Activated naive CD4-positive, alpha-beta T cell treated with anti-CD3 and anti-CD28 coated beads, Interleukin-2, amount 50 U/mL, for 72 hours (primary cell): Measurements from ENCODE around the gene GGN. TPM values are rescaled to one million over a fixed set of nuclear protein-coding genes. Genes with fewer than 3 reads are reported as not detected.

Experiments
- total RNA-seq, 2 donors: library from RNA; stranded (reverse); gene quantifications; one replicate each; pipeline ENCODE4 v1.2.3, GENCODE V29; 2022

GGN gene
- total RNA-seq, 2 donors from 2014 or later: 1.2 TPM; not detected in 1

Other genes with a start within 250 kb of the GGN start
- gene DPF1, start 163.8 kb downstream of the GGN start, total RNA-seq: 1 to 10 TPM in 1 of 2 donors, not detected in 1; 2.1 TPM
- under 1 TPM; 0.46 to 0.74 TPM for gene PPP1R14A, start 131.7 kb downstream of the GGN start, total RNA-seq
- gene SPINT2, start 123.5 kb downstream of the GGN start, total RNA-seq: 100 to 1,000 TPM in 1 of 2 donors, 10 to 100 TPM in 1; 43.0 to 101 TPM
- not detected for gene C19orf33, start 83.8 kb downstream of the GGN start, total RNA-seq
- gene YIF1B, start 72.1 kb downstream of the GGN start, total RNA-seq: 10 to 100 TPM; 82.1 to 90.0 TPM
- 10 to 100 TPM; 10.7 to 12.1 TPM for gene KCNK6, start 68.2 kb downstream of the GGN start, total RNA-seq
- gene CATSPERG, start 52.2 kb downstream of the GGN start, total RNA-seq: 10 to 100 TPM in 1 of 2 donors, 1 to 10 TPM in 1; 4.1 to 22.8 TPM
- 100 to 1,000 TPM; 189 to 203 TPM for gene PSMD8, start 13.5 kb downstream of the GGN start, total RNA-seq
- 1 to 10 TPM; 3.5 to 6.7 TPM for gene SPRED3, start 663 bp upstream of the GGN start, total RNA-seq
- gene FAM98C, start 15.1 kb upstream of the GGN start, total RNA-seq: 10 to 100 TPM; 28.4 to 33.1 TPM
- gene RASGRP4, start 38.2 kb upstream of the GGN start, total RNA-seq: 1 to 10 TPM; 2.3 to 8.3 TPM
- 1 to 10 TPM; 2.9 to 5.0 TPM for gene RYR1, start 45.7 kb upstream of the GGN start, total RNA-seq
- 100 to 1,000 TPM; 225 to 247 TPM for gene MAP4K1, start 229.9 kb upstream of the GGN start, total RNA-seq
- 100 to 1,000 TPM; 282 to 299 TPM for gene EIF3K, start 231.2 kb upstream of the GGN start, total RNA-seq